ENCODE measurements around the gene GCNT2.
A peak's percentile ranks its signal among the peaks of the same experiment; 100 is the strongest.
"Not testable (repeated sequence)": the region's sequence is repeated elsewhere in the genome, so short reads cannot be mapped to it uniquely, and the experiment has no call there.

Gene GCNT2

DNA sequence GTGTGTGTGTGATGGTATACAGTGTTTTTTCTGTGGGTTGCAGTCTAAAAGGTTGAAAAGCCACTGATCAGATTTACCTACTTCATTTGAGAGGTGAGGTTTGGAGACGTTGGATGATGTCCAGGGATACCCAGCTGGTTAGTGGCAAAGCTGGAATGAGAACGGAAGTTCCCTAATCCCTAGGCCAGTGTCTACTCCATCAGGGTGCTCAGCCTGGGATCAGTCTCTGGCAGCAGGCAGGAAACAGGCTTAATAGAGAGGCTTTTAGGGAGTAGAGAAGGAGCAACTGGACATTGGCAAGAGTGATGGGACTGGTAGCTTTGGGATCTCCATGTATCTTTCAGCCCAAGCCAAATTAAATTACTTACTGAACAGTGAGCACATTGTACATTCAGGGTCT is 92.6 kb downstream of the GCNT2 start:
- DNase-seq, result no peak

- DNase-seq, result no peak
Observed at GRCh38 chr6:10615675-10616074, 94.5 kb downstream of the GCNT2 start.

DNA sequence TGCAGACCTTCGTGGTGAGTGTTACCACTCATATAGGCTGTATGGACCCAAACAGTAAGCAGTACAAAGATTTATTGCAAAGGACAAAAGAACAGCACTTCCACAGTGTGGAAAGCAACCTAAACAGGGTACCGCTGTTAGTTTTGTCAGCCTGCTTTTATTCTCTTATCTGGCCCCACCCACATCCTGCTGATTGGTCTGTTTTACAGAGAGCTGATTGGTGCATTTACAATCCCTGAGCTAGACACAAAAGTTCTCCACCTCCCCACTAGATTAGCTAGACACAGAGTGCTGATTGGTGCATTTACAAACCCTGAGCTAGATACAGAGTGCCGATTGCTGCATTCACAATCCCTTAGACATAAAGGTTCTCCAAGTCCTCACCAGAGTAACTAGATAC is 95.1 kb downstream of the GCNT2 start:
- DNase-seq, result not testable (repeated sequence)

- DNase-seq, result no peak
Observed at GRCh38 chr6:10617008-10617696, 96.0 kb downstream of the GCNT2 start.

GRCh38 chr6:10618409-10618808 is 97.3 kb downstream of the GCNT2 start:
- DNase-seq, result no peak

DNA sequence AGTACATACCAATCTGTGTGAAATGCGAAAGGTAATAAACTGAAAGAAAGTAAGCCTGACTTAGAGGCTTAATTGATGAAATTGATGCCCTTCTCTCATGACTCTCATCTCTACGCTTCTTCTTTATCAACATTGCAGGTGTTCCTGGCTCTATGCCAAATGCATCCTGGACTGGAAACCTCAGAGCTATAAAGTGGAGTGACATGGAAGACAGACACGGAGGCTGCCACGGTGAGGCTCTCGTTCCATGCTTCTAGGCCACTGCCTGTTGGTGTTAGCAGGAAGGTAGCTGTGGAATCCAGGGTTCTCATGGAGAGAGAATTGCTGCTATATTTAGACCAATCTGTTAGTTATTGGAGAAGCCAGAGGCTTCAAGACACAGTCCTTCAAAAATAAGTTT is 100.1 kb downstream of the GCNT2 start:
- no peak for DNase-seq

DNA sequence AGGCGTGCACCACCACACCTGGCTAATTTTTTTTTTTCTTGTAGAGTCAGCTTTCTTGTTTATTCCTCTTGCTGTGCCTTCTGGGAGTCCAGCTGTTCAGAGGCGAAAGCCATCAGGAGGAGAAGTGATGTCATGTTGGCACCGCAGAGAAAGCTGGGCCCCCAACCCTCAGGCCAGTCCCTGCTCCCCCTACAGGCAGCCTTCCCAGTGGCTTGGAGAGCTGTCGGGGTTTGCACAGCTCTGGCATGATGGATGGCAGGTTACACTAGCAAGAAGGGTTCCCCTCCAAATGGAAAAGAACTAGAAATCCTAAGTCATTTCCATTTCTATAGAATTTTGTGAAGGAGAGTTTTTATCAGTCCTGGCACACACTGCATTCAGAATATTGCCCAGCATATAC is 100.7 kb downstream of the GCNT2 start:
- DNase-seq, result no peak

GRCh38 chr6:10624836-10625235 is 103.7 kb downstream of the GCNT2 start:
- DNase-seq, result no peak

- no peak for DNase-seq
Observed at GRCh38 chr6:10626154-10626741, 105.1 kb downstream of the GCNT2 start.

DNA sequence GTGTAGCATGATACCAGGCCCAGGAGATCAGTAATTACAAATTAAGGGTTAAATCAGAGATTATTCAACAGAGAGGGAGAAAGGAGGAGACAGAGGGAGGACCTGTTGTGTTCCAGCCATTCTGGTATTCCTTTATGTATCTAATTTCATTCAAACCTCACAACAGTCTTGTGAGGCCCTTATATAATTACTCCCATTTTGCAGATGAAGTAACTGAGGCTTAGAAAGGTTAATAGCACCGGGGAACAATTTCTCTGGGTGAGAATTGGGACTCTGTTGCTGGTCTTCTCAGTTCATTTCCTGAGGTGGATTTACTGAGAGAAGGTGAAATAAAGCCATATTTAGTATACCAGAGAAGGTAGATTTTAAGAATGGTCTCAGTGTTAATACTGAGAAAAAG is 106.6 kb downstream of the GCNT2 start:
- DNase-seq, result no peak

- DNase-seq, result no peak
Observed at GRCh38 chr6:10630178-10630577, 109.0 kb downstream of the GCNT2 start.

- DNase-seq, result peak; percentile 89 to 96
Observed at GRCh38 chr6:10633216-10633615, 112.1 kb downstream of the GCNT2 start.

GRCh38 chr6:10640412-10640811 is 119.3 kb downstream of the GCNT2 start:
- no peak for DNase-seq

DNA sequence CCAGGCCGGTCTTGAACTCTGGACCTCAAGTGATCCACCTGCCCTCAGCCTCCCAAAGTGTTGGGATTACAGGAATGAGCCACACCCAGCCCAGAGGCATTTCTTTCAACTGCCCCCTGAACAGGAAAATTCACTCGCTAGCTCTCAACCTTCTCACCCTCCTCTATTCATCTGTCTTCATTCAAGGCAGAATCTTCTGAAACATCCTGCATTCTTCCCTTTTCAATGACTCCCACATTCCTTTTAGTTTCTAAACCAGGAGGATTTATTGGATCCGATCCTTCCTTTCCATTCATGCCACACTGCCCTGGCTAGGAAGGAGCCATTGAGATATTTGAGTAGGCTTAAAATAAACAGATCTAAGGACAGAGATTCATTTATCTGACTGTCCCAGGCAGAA is 120.4 kb downstream of the GCNT2 start:
- no peak for DNase-seq

DNA sequence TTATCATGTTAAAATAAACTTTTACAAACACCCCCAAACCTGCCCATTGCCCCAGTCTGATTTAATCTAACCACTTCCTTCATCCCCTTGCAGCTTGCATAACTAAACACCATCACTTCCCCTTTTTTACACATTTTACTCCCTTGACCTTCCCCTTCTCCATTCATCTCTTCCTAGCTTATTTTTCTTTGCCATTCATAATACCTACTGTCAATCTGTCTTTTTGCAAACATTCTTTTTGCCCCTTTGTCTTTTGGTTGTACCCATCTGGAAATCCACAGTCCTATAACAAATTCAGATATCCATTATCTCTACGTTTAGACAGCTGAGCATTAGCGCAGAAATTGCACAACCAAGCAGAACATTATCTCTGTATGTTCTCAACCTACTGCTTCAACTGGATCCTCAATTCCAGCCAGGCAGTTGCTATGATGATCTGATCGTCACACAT is 122.1 kb downstream of the GCNT2 start:
- DNase-seq, result peak; percentile 88 to 93

DNA sequence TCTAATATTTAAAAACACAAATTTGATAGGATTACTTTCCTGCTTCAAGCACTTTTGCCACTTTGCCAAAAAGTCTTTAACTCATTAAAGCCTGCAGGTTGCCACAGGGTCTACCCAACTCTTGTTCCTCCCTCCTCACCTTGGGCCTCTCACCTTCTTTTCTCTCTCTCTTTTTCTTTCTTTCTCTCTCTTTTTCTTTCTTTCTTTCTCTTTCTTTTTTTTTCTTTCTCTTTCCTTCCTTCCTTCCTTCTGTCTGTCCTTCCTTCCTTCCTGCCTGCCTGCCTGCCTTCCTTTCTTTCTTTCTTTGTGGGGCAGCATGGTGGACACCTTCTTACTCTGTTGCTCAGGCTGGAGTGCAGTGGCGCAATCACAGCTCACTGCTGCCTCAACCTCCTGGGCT is 123.1 kb downstream of the GCNT2 start:
- DNase-seq, result no peak

GRCh38 chr6:10655508-10656055 is 134.4 kb downstream of the GCNT2 start:
- DNase-seq, result no peak

DNA sequence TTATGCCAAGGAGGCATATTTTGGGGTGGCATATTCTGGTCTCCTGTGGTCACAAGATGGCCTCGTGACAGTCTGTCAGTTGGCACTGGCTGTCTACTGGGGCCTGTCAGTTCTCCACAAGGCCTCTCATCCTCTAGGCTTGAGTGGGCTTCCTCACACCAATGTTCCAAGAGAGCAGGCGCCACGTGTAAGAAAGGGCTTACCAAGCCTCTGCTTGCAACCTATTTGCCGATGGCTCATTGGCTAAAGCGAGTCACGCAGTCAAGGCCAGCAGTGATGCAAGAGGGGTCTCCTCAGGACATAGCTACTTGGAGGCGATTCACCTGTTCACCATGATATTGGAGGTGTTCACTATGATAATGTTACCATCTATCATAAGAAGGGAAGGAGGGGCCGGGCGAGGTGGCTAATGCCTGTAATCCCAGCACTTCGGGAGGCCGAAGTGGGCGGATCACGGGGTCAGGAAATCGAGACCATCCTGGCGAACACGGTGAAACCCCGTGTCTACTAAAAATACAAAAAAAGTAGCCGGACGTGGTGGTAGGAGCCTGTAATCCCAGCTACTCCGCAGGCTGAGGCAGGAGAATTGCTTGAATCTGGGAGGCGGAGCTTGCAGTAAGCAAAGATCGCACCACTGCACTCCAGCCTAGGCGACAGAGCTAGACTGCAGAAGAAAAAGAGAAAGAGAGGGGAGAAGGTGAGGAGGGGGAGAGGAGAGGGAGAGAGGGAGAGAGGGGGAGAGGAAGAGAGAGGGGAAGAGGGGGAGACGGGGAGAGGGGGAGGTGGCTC is 138.0 kb downstream of the GCNT2 start:
- DNase-seq, result no peak

GRCh38 chr6:10659699-10660348 is 138.7 kb downstream of the GCNT2 start:
- no peak for DNase-seq

- DNase-seq, result not testable (repeated sequence)
Observed at GRCh38 chr6:10660431-10661191, 139.5 kb downstream of the GCNT2 start.

DNA sequence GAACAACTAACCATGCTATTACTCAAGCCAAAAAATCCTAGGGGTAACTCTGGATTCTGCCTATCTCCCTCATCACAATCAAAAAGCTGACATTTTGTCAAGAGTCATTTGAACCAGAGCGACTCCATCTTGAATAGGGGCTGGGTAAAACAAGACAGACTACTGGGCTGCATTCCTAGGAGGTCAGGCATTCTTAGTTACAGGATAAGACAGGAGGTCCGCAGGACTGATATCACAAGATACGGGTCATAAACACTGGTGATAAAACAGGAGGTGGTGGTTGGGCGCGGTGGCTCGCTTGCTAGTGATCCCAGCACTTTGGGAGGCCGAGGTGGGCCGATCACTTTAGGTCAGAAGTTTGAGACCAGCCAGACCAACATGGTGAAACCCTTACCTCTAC is 141.1 kb downstream of the GCNT2 start:
- no peak for DNase-seq

DNA sequence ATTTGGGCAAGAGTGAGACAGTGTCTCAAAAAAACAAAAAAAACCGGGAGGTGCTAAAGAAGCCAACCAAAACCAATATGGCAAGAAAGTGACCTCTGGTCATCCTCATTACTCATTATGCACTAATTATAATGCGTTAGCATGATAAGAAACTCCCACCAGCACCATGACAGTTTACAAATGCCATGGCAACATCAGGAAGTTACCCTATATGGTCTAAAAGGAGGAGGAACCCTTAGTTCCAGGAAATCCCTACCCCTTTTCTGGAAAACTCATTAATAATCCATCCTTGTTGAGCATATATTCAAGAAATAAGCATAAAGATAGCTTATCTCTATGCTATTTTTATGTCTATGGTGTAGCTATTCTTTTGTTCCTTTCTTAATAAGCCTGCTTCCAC is 141.6 kb downstream of the GCNT2 start:
- DNase-seq, result no peak

Data from Kasumi-1 (cell line).